T-cell (primary cell): ENCODE results near the gene WDFY4. TPM values are rescaled to one million over a fixed set of nuclear protein-coding genes. Genes with fewer than 3 reads are reported as not detected.

Source experiments
- ATAC-seq, 4 experiments: fragments of 200-7000 bp in 3 of 4; fragments of 150-1000 bp in 1 of 4; cut with Tn5 transposase; replicated peaks in 1 of 4; 1 replicate in 3 of 4; 2 replicates in 1 of 4; pipeline ENCODE4 v1.10.0; 2021; ENCODE audit warnings: moderate library complexity in 3 of 4, mild to moderate bottlenecking in 2 of 4, moderate number of reproducible peaks in 1 of 4
- CTCF ChIA-PET, 2 donors: fragments of 300-600 bp; sonication (Branson Sonifier 250); formaldehyde crosslinking; loops; one replicate each; lab custom pipeline; 2022; ENCODE audit warnings: antibody characterized with exemption in 2 of 2; lab: Charles Lee
- POLR2A ChIA-PET, 2 donors: fragments of 300-600 bp; sonication (Branson Sonifier 250); formaldehyde crosslinking; loops; one replicate each; lab custom pipeline; 2022; ENCODE audit warnings: antibody characterized with exemption in 2 of 2; lab: Charles Lee
- DNase-seq, 35 experiments: peaks; one replicate each; pipeline versions ENCODE4 v3.0.0 to v3.0.0-alpha.2; 2013 to 2023
- H3K27ac ChIP-seq: one replicate; pipeline ENCODE4 v1.5.1; 2013; ENCODE audit warnings: low read length
- H3K27me3 ChIP-seq, 2 experiments: replicated peaks in 1 of 2; 1 replicate in 1 of 2; 2 replicates in 1 of 2; pipeline versions ENCODE4 v1.6.1 to v1.7.0; 2013; ENCODE audit warnings: low read length in 1 of 2, mixed read lengths in 1 of 2; ENCODE audit not compliant: control insufficient read depth in 2 of 2, insufficient read depth in 2 of 2; ENCODE audit errors: extremely low read depth in 1 of 2
- H3K36me3 ChIP-seq, 2 donors: 1 replicate in 1 of 2; 2 replicates in 1 of 2; pipeline versions ENCODE4 v1.6.1 to v1.7.0; 2013; ENCODE audit warnings: low read length in 1 of 2; ENCODE audit not compliant: control insufficient read depth in 2 of 2, insufficient read depth in 1 of 2; ENCODE audit errors: extremely low read depth in 1 of 2
- H3K4me1 ChIP-seq, 2 experiments: 1 replicate in 1 of 2; 2 replicates in 1 of 2; pipeline versions ENCODE4 v1.6.1 to v1.7.0; 2013; ENCODE audit warnings: low read length in 2 of 2, mixed read lengths in 1 of 2; ENCODE audit not compliant: insufficient read depth in 2 of 2, control insufficient read depth in 1 of 2; ENCODE audit errors: extremely low read depth in 1 of 2
- H3K4me3 ChIP-seq, 2 donors: 1 replicate in 1 of 2; 2 replicates in 1 of 2; pipeline versions ENCODE4 v1.5.1 to v1.7.0; 2013; ENCODE audit warnings: mild to moderate bottlenecking in 2 of 2, low read length in 1 of 2, moderate library complexity in 1 of 2; ENCODE audit not compliant: control insufficient read depth in 1 of 2; ENCODE audit errors: extremely low read depth in 1 of 2
- H3K9me3 ChIP-seq: 2 replicates; pipeline ENCODE4 v1.7.0; 2013
- H3K27ac Mint-ChIP-seq, 2 donors: one replicate each; pipeline ENCODE4 v1.8.0; 2020 to 2021; ENCODE audit warnings: mild to moderate bottlenecking in 2 of 2, mixed read lengths in 2 of 2
- H3K27me3 Mint-ChIP-seq, 2 donors: one replicate each; pipeline ENCODE4 v1.8.0; 2021 to 2022; ENCODE audit warnings: mixed read lengths in 2 of 2
- H3K36me3 Mint-ChIP-seq: one replicate; pipeline ENCODE4 v1.8.0; 2021; ENCODE audit warnings: mixed read lengths
- H3K4me1 Mint-ChIP-seq, 3 donors: one replicate each; pipeline ENCODE4 v1.8.0; 2020 to 2022; ENCODE audit warnings: mixed read lengths in 3 of 3, mild to moderate bottlenecking in 1 of 3
- H3K4me3 Mint-ChIP-seq, 3 donors: one replicate each; pipeline ENCODE4 v1.8.0; 2020 to 2022; ENCODE audit warnings: mild to moderate bottlenecking in 3 of 3, mixed read lengths in 3 of 3, moderate library complexity in 3 of 3
- H3K9me3 Mint-ChIP-seq, 3 donors: one replicate each; pipeline ENCODE4 v1.8.0; 2020 to 2022; ENCODE audit warnings: mixed read lengths in 3 of 3
- WGBS: methylation state at CpG from one replicate; pipeline ENCODE4 v1.1.5; 2013; ENCODE audit warnings: missing lambda C conversion rate; ENCODE audit not compliant: insufficient coverage; 5-methylcytosine and 5-hydroxymethylcytosine counted together
- total RNA-seq, 35 experiments: library from RNA in 6 of 35; stranded (reverse) in 6 of 35; fragments of 120-200 nt in 1 of 35; gene quantifications; one replicate each; pipeline versions ENCODE4 v1.2.1 to v1.2.4 and lab custom pipeline; 2013 to 2026

The WDFY4 gene
- total RNA-seq, 5 donors from 2014 or later (not counting 1 experiment from before 2014, with no cell fraction given), result 2.6 to 15.5 (median 4.2) TPM

- Mint-ChIP-seq H3K27me3 (peaks cover 9 to 18% of the 10 kb centered on the region in 2 donors), H3K36me3 (no peaks in the 10 kb centered on the region), H3K4me3 (no peak overlapping the region), H3K27ac (no peak overlapping the region), H3K4me1 (no peaks in the 10 kb centered on the region), H3K9me3 (peaks cover 0 to 8% (median 0%) of the 10 kb centered on the region in 3 donors)
- peaks cover 0 to 28% of the 10 kb centered on the region in 2 experiments for H3K27me3 ChIP-seq
- ATAC-seq (no peak), DNase-seq (no peak)
- POLR2A ChIA-PET, result no interaction called here
- CTCF ChIA-PET, result no interaction called here
- no peak overlapping the region for H3K4me3 ChIP-seq
- H3K9me3 ChIP-seq, result no peaks in the 10 kb centered on the region
- WGBS, result 81% methylated on average over 4 of the region's 4 CpGs
- no peaks in the 10 kb centered on the region for H3K4me1 ChIP-seq
- no peak overlapping the region for H3K27ac ChIP-seq
- H3K36me3 ChIP-seq, result no peaks in the 10 kb centered on the region
These were observed 331.0 kb downstream of the WDFY4 start for GRCh38 chr10:49015700-49016099.

DNA sequence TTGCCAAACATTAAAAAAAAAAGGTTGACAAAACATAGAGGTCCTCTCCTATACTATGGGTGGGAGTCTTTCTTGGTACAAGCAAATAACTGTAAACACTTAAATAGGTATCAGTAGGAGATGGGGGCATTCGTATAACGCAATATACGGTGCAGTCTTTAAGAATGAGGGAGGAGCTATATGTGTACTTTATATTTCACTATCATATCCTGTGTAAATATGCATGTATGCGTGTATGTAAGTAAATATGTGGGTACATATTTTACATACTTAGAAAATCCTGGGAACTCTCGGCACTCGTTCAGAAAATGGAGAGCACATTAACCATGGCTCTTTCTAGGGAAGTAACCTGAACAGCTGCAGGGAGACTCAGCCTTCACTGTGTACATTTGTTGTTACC is 337.0 kb downstream of the WDFY4 start:
- CTCF ChIA-PET, result no interaction called here
- ATAC-seq, result no peak
- Mint-ChIP-seq H3K36me3 (no peaks in the 10 kb centered on the region), H3K9me3 (peaks cover 0 to 8% (median 0%) of the 10 kb centered on the region in 3 donors), H3K4me3 (no peak overlapping the region), H3K27ac (no peak overlapping the region), H3K4me1 (no peaks in the 10 kb centered on the region), H3K27me3 (peaks cover 9% of the 10 kb centered on the region in 2 donors)
- no peak overlapping the region for H3K27ac ChIP-seq
- POLR2A ChIA-PET, result no interaction called here
- no peak overlapping the region for H3K4me3 ChIP-seq
- H3K4me1 ChIP-seq, result no peaks in the 10 kb centered on the region
- 90% methylated on average over 2 of the region's 6 CpGs for WGBS
- H3K36me3 ChIP-seq, result no peaks in the 10 kb centered on the region
- H3K27me3 ChIP-seq, result peaks cover 0 to 3% of the 10 kb centered on the region in 2 experiments
- DNase-seq, result no peak
- no peaks in the 10 kb centered on the region for H3K9me3 ChIP-seq

GRCh38 chr10:49023071-49023470 is 338.4 kb downstream of the WDFY4 start:
- Mint-ChIP-seq H3K27ac (no peak overlapping the region), H3K4me3 (no peak overlapping the region), H3K36me3 (no peaks in the 10 kb centered on the region), H3K4me1 (no peaks in the 10 kb centered on the region), H3K9me3 (peaks cover 0 to 8% (median 0%) of the 10 kb centered on the region in 3 donors), H3K27me3 (peaks cover 3 to 5% of the 10 kb centered on the region in 2 donors)
- WGBS, result no CpG with 5 or more reads among the region's 2 CpGs
- Histone ChIP-seq H3K36me3 (no peaks in the 10 kb centered on the region), H3K27me3 (peaks cover 0 to 2% of the 10 kb centered on the region in 2 experiments), H3K4me3 (no peak overlapping the region), H3K27ac (no peak overlapping the region), H3K4me1 (no peaks in the 10 kb centered on the region), H3K9me3 (no peaks in the 10 kb centered on the region)
- no peak for DNase-seq
- ChIA-PET CTCF (no interaction called here), POLR2A (no interaction called here)
- ATAC-seq, result no peak

GRCh38 chr10:49023752-49024151 is 339.1 kb downstream of the WDFY4 start:
- peaks cover 0 to 8% (median 0%) of the 10 kb centered on the region in 3 donors for H3K9me3 Mint-ChIP-seq
- H3K4me1 ChIP-seq, result no peaks in the 10 kb centered on the region
- ChIA-PET POLR2A (no interaction called here), CTCF (no interaction called here)
- no peak overlapping the region for H3K27ac Mint-ChIP-seq
- H3K27me3 Mint-ChIP-seq, result peaks cover 3 to 5% of the 10 kb centered on the region in 2 donors
- no peak overlapping the region for H3K4me3 Mint-ChIP-seq
- DNase-seq, result no peak
- H3K36me3 Mint-ChIP-seq, result no peaks in the 10 kb centered on the region
- no peak overlapping the region for H3K4me3 ChIP-seq
- H3K27ac ChIP-seq, result no peak overlapping the region
- peaks cover 0 to 2% of the 10 kb centered on the region in 2 experiments for H3K27me3 ChIP-seq
- no peaks in the 10 kb centered on the region for H3K36me3 ChIP-seq
- no peak for ATAC-seq
- H3K9me3 ChIP-seq, result no peaks in the 10 kb centered on the region
- no peaks in the 10 kb centered on the region for H3K4me1 Mint-ChIP-seq
- 61% methylated on average over 3 of the region's 5 CpGs for WGBS

- Histone ChIP-seq H3K27ac (no peak overlapping the region), H3K36me3 (no peaks in the 10 kb centered on the region), H3K9me3 (no peaks in the 10 kb centered on the region), H3K27me3 (peaks cover 0 to 2% of the 10 kb centered on the region in 2 experiments), H3K4me1 (no peaks in the 10 kb centered on the region), H3K4me3 (no peak overlapping the region)
- ChIA-PET POLR2A (no interaction called here), CTCF (no interaction called here)
- WGBS, result 82% methylated on average over 1 of the region's 3 CpGs
- Mint-ChIP-seq H3K36me3 (no peaks in the 10 kb centered on the region), H3K27me3 (peaks cover 0 to 3% of the 10 kb centered on the region in 2 donors), H3K4me3 (no peak overlapping the region), H3K4me1 (no peaks in the 10 kb centered on the region), H3K9me3 (peaks cover 0 to 8% (median 0%) of the 10 kb centered on the region in 3 donors), H3K27ac (no peak overlapping the region)
- ATAC-seq (no peak), DNase-seq (no peak)
These were observed 339.8 kb downstream of the WDFY4 start for GRCh38 chr10:49024484-49024883.

GRCh38 chr10:49025347-49025983 is 340.8 kb downstream of the WDFY4 start:
- Histone ChIP-seq H3K4me3 (no peak overlapping the region), H3K27me3 (peaks cover 0 to 5% of the 10 kb centered on the region in 2 experiments), H3K36me3 (no peaks in the 10 kb centered on the region), H3K27ac (no peak overlapping the region), H3K9me3 (no peaks in the 10 kb centered on the region), H3K4me1 (no peaks in the 10 kb centered on the region)
- Mint-ChIP-seq H3K27ac (no peak overlapping the region), H3K27me3 (peaks cover 0 to 3% of the 10 kb centered on the region in 2 donors), H3K36me3 (no peaks in the 10 kb centered on the region), H3K9me3 (peaks cover 0 to 1% (median 0%) of the 10 kb centered on the region in 3 donors), H3K4me1 (no peaks in the 10 kb centered on the region), H3K4me3 (no peak overlapping the region)
- ChIA-PET CTCF (no interaction called here), POLR2A (no interaction called here)
- no peak for DNase-seq
- 76% methylated on average over 4 of the region's 7 CpGs for WGBS
- ATAC-seq, result no peak
